K562 (cell line): ENCODE measurements around the gene SLC38A1. TPM values are rescaled to one million over a fixed set of nuclear protein-coding genes. Genes with fewer than 3 reads are reported as not detected.

Experiments
- AFF4 ChIP-seq: sonication (generic); formaldehyde crosslinking; IDR thresholded peaks from 2 replicates; pipeline ENCODE4 v1.8.0; 2023; ENCODE audit warnings: mild to moderate bottlenecking, missing genetic modification reagents
- ARHGAP35 ChIP-seq: fragments of 450-650 bp; IDR thresholded peaks from 2 replicates; pipeline ENCODE4 v1.6.1; 2018; ENCODE audit not compliant: partially characterized antibody
- ATF7 ChIP-seq: fragments of 450-650 bp; IDR thresholded peaks from 2 replicates; pipeline ENCODE4 v1.7.1; 2014; ENCODE audit warnings: mild to moderate bottlenecking, moderate library complexity
- BDP1 ChIP-seq: IDR thresholded peaks from 3 replicates; pipeline ENCODE4 v1.6.1; 2011; ENCODE audit not compliant: insufficient read length, insufficient read depth
- CCAR2 ChIP-seq: fragments of 200-400 bp; formaldehyde crosslinking; IDR thresholded peaks from 2 replicates; pipeline ENCODE4 v1.6.1; 2017; ENCODE audit warnings: mild to moderate bottlenecking, low read depth, low read length
- CHD2 ChIP-seq: IDR thresholded peaks from 2 replicates; pipeline ENCODE4 v1.6.1; 2011; ENCODE audit warnings: low read depth, low read length
- EHMT2 ChIP-seq: fragments of 450-650 bp; IDR thresholded peaks from 2 replicates; pipeline ENCODE4 v1.6.1; 2018; ENCODE audit warnings: antibody characterized with exemption
- EWSR1 ChIP-seq: fragments of 450-650 bp; IDR thresholded peaks from 2 replicates; pipeline ENCODE4 v1.6.1; 2018; ENCODE audit warnings: borderline replicate concordance, mild to moderate bottlenecking, low read depth, moderate library complexity; ENCODE audit not compliant: partially characterized antibody
- HDAC6 ChIP-seq: IDR thresholded peaks from 2 replicates; pipeline ENCODE4 v1.6.1; 2012; ENCODE audit warnings: low read depth, mild to moderate bottlenecking, control low read depth, inconsistent platforms, low read length, moderate library complexity
- L3MBTL2 ChIP-seq: fragments of 450-650 bp; IDR thresholded peaks from 2 replicates; pipeline ENCODE4 v1.6.1; 2016; ENCODE audit warnings: mild to moderate bottlenecking, moderate library complexity
- NR2C1 ChIP-seq, 2 experiments: fragments of 450-650 bp; IDR thresholded peaks; 2 replicates each; pipeline ENCODE4 v1.6.1; 2017; ENCODE audit warnings: mild to moderate bottlenecking in 2 of 2, antibody characterized with exemption in 1 of 2, inconsistent platforms in 1 of 2, missing compliant biosample characterization in 1 of 2, missing genetic modification characterization in 1 of 2
- SNRNP70 ChIP-seq: fragments of 200-400 bp; formaldehyde crosslinking; optimal IDR thresholded peaks from 2 replicates; pipeline ENCODE3; 2017; ENCODE audit warnings: low read depth, low read length
- TBP ChIP-seq: optimal IDR thresholded peaks from 2 replicates; pipeline ENCODE3; 2011; ENCODE audit warnings: low read depth, low read length, improper control_type of control experiment
- ZBTB12 ChIP-seq: fragments of 250-450 bp; sonication (Bioruptor Pico); IDR thresholded peaks from 2 replicates; pipeline ENCODE4 v1.4.0; 2020
- ZBTB26 ChIP-seq: fragments of 450-650 bp; formaldehyde crosslinking; IDR thresholded peaks from 2 replicates; pipeline ENCODE4 v1.4.0; 2022; ENCODE audit warnings: missing genetic modification characterization
- ZNF12 ChIP-seq: sonication (generic); formaldehyde crosslinking; IDR thresholded peaks from 2 replicates; pipeline ENCODE4 v1.4.0; 2020; ENCODE audit warnings: mild to moderate bottlenecking, missing genetic modification reagents
- ZNF197 ChIP-seq: fragments of 200-800 bp; sonication (Bioruptor generic); IDR thresholded peaks from 2 replicates; pipeline ENCODE4 v1.6.1; 2016; ENCODE audit warnings: low read depth, missing genetic modification characterization, missing compliant biosample characterization
- ZNF280A ChIP-seq: fragments of 450-650 bp; IDR thresholded peaks from 2 replicates; pipeline ENCODE4 v1.6.1; 2018; ENCODE audit warnings: mild to moderate bottlenecking, low read depth; ENCODE audit not compliant: partially characterized antibody
- ZNF780A ChIP-seq: fragments of 250-450 bp; sonication (Bioruptor Pico); IDR thresholded peaks from 2 replicates; pipeline ENCODE4 v1.5.0; 2021; ENCODE audit warnings: mild to moderate bottlenecking
- polyA plus RNA-seq, 8 experiments: library from polyadenylated mRNA; depleted of rRNA in 4 of 8; stranded (reverse) in 5 of 8; unstranded in 3 of 8; fragments of >200 nt; fragmentation: Nextera tagmentation in 2 of 8; fragmentation: Illumina TruSeq in 1 of 8; extraction: Ambion mirVana in 2 of 8; extraction: Trizol in 1 of 8; gene quantifications; 2 replicates each; pipeline versions ENCODE4 v1.2.1 to v1.2.3, GENCODE V29; 2011 to 2014; ENCODE audit warnings: inconsistent platforms in 1 of 8, missing spikeins in 1 of 8
- total RNA-seq, 7 experiments: library from RNA; depleted of rRNA in 6 of 7; stranded (reverse); fragments of >200 nt in 6 of 7; fragmentation: Illumina TruSeq in 2 of 7; extraction: Trizol in 2 of 7; gene quantifications; 2 replicates each; pipeline versions ENCODE4 v1.2.1 to v1.2.3, GENCODE V29; 2011 to 2021; ENCODE audit warnings: low replicate concordance in 1 of 7

Gene SLC38A1
- total and polyA plus RNA-seq, 9 of the 15 experiments (the other 6 are each of a cell fraction or from before 2014, with no cell fraction given) = 51.9 to 112 (median 75.0) TPM

- TF ChIP-seq SNRNP70 (no peak), ARHGAP35 (no peak), BDP1 (no peak), L3MBTL2 (peak; percentile 100), NR2C1 (IDR thresholded peaks at IDR 0.05) (no peak), NR2C1 (tag; IDR thresholded peaks at IDR 0.05) (peak; percentile 53; the same call in 1 of the 2 replicates), ZNF12 (CRISPR knock-in tag) (no peak; the same call in 1 of the 2 replicates), EHMT2 (no peak), ZNF197 (CRISPR knock-in tag) (no peak), TBP (peak; percentile 79), EWSR1 (no peak), ZNF780A (CRISPR knock-in tag) (no peak), ATF7 (peak; percentile 91), AFF4 (peak; percentile 93), CHD2 (0 out of 2 replicates have a peak, but pooled peaks have one; percentile 20), CCAR2 (no peak), ZBTB26 (CRISPR knock-in tag) (no peak), ZBTB12 (CRISPR knock-in tag) (no peak), HDAC6 (no peak), ZNF280A (no peak)
These were observed at the start of gene SLC38A1 (continued) for GRCh38 chr12:46268583-46269428.
